Measurements from ENCODE around the gene CST3. TPM values are rescaled to one million over a fixed set of nuclear protein-coding genes. Genes with fewer than 3 reads are reported as not detected.

Gene CST3
- total RNA-seq, 1 experiment from 2014 or later, result 181 TPM

- TF ChIP-seq JUND (IDR thresholded peaks at IDR 0.05) (no peak), TCF7L2 (IDR thresholded peaks at IDR 0.05; ENCODE audit: borderline replicate concordance, extremely low read depth, insufficient read depth, insufficient read length) (no peak), EZH2 (IDR thresholded peaks at IDR 0.05) (no peak), RAD21 (IDR thresholded peaks at IDR 0.05; ENCODE audit: low read depth) (no peak), MAX (IDR thresholded peaks at IDR 0.05) (no peak)
These were observed 39.3 kb downstream of the CST3 start (continued) for GRCh38 chr20:23598481-23598880.

GRCh38 chr20:23596579-23597250 lies 41.0 kb downstream of the CST3 start:
- BruUV-seq (replicated peaks), result no TSS peak

GRCh38 chr20:23595941-23596340 lies 41.8 kb downstream of the CST3 start:
- CTCF ChIA-PET, result no interaction called here
- intact Hi-C loops (cut with micrococcal nuclease), result no loop called here
- Histone ChIP-seq H3K9ac (ENCODE audit: low read length) (no peak overlapping the region), H3K27ac (ENCODE audit: low read depth, low read length) (no peak overlapping the region), H4K20me1 (ENCODE audit: insufficient read depth) (no peaks in the 10 kb centered on the region), H3K4me1 (ENCODE audit: control insufficient read depth in 1 of 2, insufficient read depth in 2 of 2, low read length in 2 of 2) (no peaks in the 10 kb centered on the region), H3K4me3 (replicated peaks in 1 of 2; ENCODE audit: low read depth in 1 of 2, low read length in 2 of 2) (no peak overlapping the region), H3K9me2 (ENCODE audit: insufficient read depth) (no peaks in the 10 kb centered on the region), H2AFZ (ENCODE audit: low read depth, low read length, poor library complexity, severe bottlenecking) (no peak overlapping the region), H3K79me2 (ENCODE audit: insufficient read depth, low read length) (no peaks in the 10 kb centered on the region), H3K36me3 (ENCODE audit: control insufficient read depth in 1 of 2, insufficient read depth in 2 of 2, low read length in 2 of 2) (no peaks in the 10 kb centered on the region), H3K27me3 (ENCODE audit: insufficient read depth, low read length) (peaks cover 39% of the 10 kb centered on the region), H3K4me2 (ENCODE audit: low read length) (no peak overlapping the region), H3K9me3 (ENCODE audit: control insufficient read depth in 1 of 2, insufficient read depth in 1 of 2, low read depth in 1 of 2, low read length in 2 of 2) (no peaks in the 10 kb centered on the region)
- RAD21 ChIA-PET (ENCODE audit: low non-redundant PET in 1 of 2, low total read pairs in 2 of 2, uncharacterized antibody in 2 of 2, unreplicated experiment in 2 of 2), result no interaction called here
- DNase-seq (ENCODE audit: low read depth, low spot score) (no peak), ATAC-seq (no peak)
- TF ChIP-seq ZBTB33 (IDR thresholded peaks at IDR 0.05; ENCODE audit: extremely low read depth, insufficient replicate concordance, low read length), result no peak
- POLR2A ChIA-PET, result no interaction called here
- BruUV-seq (replicated peaks), result no TSS peak

More at GRCh38 chr20:23596579-23597250, 41.0 kb downstream of the CST3 start:
- intact Hi-C loops (cut with micrococcal nuclease), result no loop called here
- H3K4me1 ChIP-seq (ENCODE audit: control insufficient read depth in 1 of 2, insufficient read depth in 2 of 2, low read length in 2 of 2), result no peaks in the 10 kb centered on the region
- no peaks in the 10 kb centered on the region for H3K79me2 ChIP-seq (ENCODE audit: insufficient read depth, low read length)
- no peak for TF ChIP-seq TCF7L2 (IDR thresholded peaks at IDR 0.05; ENCODE audit: borderline replicate concordance, extremely low read depth, insufficient read depth, insufficient read length)
- H3K4me3 ChIP-seq (replicated peaks in 1 of 2; ENCODE audit: low read depth in 1 of 2, low read length in 2 of 2), result no peak overlapping the region
- H4K20me1 ChIP-seq (ENCODE audit: insufficient read depth), result no peaks in the 10 kb centered on the region
- no peak overlapping the region for H3K27ac ChIP-seq (ENCODE audit: low read depth, low read length)
- no peak overlapping the region for H3K4me2 ChIP-seq (ENCODE audit: low read length)
- H3K9me3 ChIP-seq (ENCODE audit: control insufficient read depth in 1 of 2, insufficient read depth in 1 of 2, low read depth in 1 of 2, low read length in 2 of 2), result no peaks in the 10 kb centered on the region
- ATAC-seq (no peak), DNase-seq (ENCODE audit: low read depth, low spot score) (no peak)
- no peaks in the 10 kb centered on the region for H3K36me3 ChIP-seq (ENCODE audit: control insufficient read depth in 1 of 2, insufficient read depth in 2 of 2, low read length in 2 of 2)
- no peak overlapping the region for H2AFZ ChIP-seq (ENCODE audit: low read depth, low read length, poor library complexity, severe bottlenecking)
- H3K27me3 ChIP-seq (ENCODE audit: insufficient read depth, low read length), result peaks cover 47% of the 10 kb centered on the region
- ChIA-PET RAD21 (ENCODE audit: low non-redundant PET in 1 of 2, low total read pairs in 2 of 2, uncharacterized antibody in 2 of 2, unreplicated experiment in 2 of 2) (no interaction called here), CTCF (no interaction called here), POLR2A (no interaction called here)
- no peak overlapping the region for H3K9ac ChIP-seq (ENCODE audit: low read length)
- no peaks in the 10 kb centered on the region for H3K9me2 ChIP-seq (ENCODE audit: insufficient read depth)

Data from HCT116 (cell line).